ENCODE data around the gene MEGF11. TPM values are rescaled to one million over a fixed set of nuclear protein-coding genes. Genes with fewer than 3 reads are reported as not detected.

MEGF11 gene
- total RNA-seq, 1 experiment from 2014 or later: 2.3 TPM

DNA sequence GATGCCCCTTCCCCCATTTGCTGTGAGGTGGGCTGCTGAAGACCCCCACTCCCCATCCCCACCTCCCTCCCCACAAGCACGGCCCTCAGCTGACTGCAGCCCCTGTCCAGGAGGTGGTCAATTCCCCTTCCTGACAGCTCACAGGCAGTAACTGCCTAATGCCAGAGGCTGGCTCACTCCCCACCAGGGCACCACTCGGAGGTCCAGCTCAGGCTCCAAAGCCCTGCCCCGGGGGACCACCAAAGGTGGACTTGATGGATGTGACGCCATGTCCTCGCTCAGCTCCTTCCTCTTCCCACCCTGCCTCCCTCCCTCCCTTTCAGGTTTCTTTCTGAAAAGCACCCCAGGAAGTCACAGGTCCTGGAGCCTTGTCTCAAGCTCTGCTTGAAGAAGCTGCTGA lies 82.8 kb downstream of the MEGF11 start:
- BruUV-seq (replicated peaks): no TSS peak
- H3K79me2 ChIP-seq (ENCODE audit: insufficient read depth, low read length): no peaks in the 10 kb centered on the region
- CTCF ChIA-PET: no interaction called here

DNA sequence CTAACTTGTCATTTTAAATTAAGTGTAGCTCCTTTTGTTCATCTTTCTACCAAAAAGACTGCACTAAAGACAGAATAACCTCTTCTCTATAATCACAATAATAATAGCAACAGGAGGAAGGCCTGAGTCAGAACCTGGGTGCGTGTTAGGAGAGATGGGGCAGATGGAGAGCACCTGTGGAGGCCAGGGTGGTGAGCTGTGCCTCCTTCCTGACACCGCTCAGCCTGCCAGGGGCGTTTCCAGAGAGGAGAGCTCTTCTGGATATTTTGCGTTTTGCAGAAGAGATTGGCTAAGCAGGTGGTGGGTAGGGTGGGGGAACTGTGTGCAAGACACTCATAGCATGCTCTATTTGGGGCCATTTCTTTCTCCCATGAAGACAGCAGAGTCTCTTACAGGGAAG lies 83.5 kb downstream of the MEGF11 start:
- Histone ChIP-seq H3K36me3 (ENCODE audit: control insufficient read depth in 1 of 2, insufficient read depth in 2 of 2, low read length in 2 of 2) (no peaks in the 10 kb centered on the region), H3K4me3 (replicated peaks in 1 of 2; ENCODE audit: low read depth in 1 of 2, low read length in 2 of 2) (no peak overlapping the region), H3K27me3 (ENCODE audit: insufficient read depth, low read length) (peaks cover 9% of the 10 kb centered on the region; the same call in 1 of the 2 replicates), H3K9me3 (ENCODE audit: control insufficient read depth in 1 of 2, insufficient read depth in 1 of 2, low read depth in 1 of 2, low read length in 2 of 2) (no peaks in the 10 kb centered on the region), H3K27ac (ENCODE audit: low read depth, low read length) (no peak overlapping the region), H3K9ac (ENCODE audit: low read length) (no peak overlapping the region), H3K79me2 (ENCODE audit: insufficient read depth, low read length) (no peaks in the 10 kb centered on the region), H3K4me1 (ENCODE audit: control insufficient read depth in 1 of 2, insufficient read depth in 2 of 2, low read length in 2 of 2) (no peaks in the 10 kb centered on the region), H3K4me2 (ENCODE audit: low read length) (no peak overlapping the region), H3K9me2 (ENCODE audit: insufficient read depth) (no peaks in the 10 kb centered on the region), H4K20me1 (ENCODE audit: insufficient read depth) (no peaks in the 10 kb centered on the region), H2AFZ (ENCODE audit: low read depth, low read length, poor library complexity, severe bottlenecking) (no peak overlapping the region)
- intact Hi-C loops (cut with micrococcal nuclease): no loop called here
- BruUV-seq (replicated peaks): no TSS peak
- no peak for DNase-seq (ENCODE audit: low read depth, low spot score)
- no peak for ATAC-seq
- ChIA-PET CTCF (no interaction called here), RAD21 (ENCODE audit: low non-redundant PET in 1 of 2, low total read pairs in 2 of 2, uncharacterized antibody in 2 of 2, unreplicated experiment in 2 of 2) (no interaction called here), POLR2A (no interaction called here)
- TF ChIP-seq POLR2AphosphoS5 (IDR thresholded peaks at IDR 0.05; ENCODE audit: low read depth, low read length) (no peak), EZH2phosphoT487 (IDR thresholded peaks at IDR 0.05; ENCODE audit: borderline replicate concordance) (no peak), ELF1 (IDR thresholded peaks at IDR 0.05; ENCODE audit: borderline replicate concordance, low read depth) (no peak), EZH2 (IDR thresholded peaks at IDR 0.05) (no peak)
- TF ChIP-seq, protein P1, sequence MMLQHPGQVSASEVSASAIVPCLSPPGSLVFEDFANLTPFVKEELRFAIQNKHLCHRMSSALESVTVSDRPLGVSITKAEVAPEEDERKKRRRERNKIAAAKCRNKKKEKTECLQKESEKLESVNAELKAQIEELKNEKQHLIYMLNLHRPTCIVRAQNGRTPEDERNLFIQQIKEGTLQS (IDR thresholded peaks at IDR 0.05): no peak
- TF ChIP-seq, protein P2, sequence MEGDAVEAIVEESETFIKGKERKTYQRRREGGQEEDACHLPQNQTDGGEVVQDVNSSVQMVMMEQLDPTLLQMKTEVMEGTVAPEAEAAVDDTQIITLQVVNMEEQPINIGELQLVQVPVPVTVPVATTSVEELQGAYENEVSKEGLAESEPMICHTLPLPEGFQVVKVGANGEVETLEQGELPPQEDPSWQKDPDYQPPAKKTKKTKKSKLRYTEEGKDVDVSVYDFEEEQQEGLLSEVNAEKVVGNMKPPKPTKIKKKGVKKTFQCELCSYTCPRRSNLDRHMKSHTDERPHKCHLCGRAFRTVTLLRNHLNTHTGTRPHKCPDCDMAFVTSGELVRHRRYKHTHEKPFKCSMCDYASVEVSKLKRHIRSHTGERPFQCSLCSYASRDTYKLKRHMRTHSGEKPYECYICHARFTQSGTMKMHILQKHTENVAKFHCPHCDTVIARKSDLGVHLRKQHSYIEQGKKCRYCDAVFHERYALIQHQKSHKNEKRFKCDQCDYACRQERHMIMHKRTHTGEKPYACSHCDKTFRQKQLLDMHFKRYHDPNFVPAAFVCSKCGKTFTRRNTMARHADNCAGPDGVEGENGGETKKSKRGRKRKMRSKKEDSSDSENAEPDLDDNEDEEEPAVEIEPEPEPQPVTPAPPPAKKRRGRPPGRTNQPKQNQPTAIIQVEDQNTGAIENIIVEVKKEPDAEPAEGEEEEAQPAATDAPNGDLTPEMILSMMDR (IDR thresholded peaks at IDR 0.05 in 2 of 3, conservative IDR thresholded peaks at IDR 0.05 in 1 of 3; ENCODE audit: borderline replicate concordance in 1 of 3, insufficient read depth in 1 of 3, low read depth in 2 of 3, low read length in 2 of 3): no peak

More for the DNA sequence above, 82.8 kb downstream of the MEGF11 start:
- intact Hi-C loops (cut with micrococcal nuclease): no loop called here
- no peaks in the 10 kb centered on the region for H3K9me2 ChIP-seq (ENCODE audit: insufficient read depth)
- ATAC-seq (no peak), DNase-seq (ENCODE audit: low read depth, low spot score) (no peak)
- POLR2A ChIA-PET: no interaction called here
- H3K4me3 ChIP-seq (replicated peaks in 1 of 2; ENCODE audit: low read depth in 1 of 2, low read length in 2 of 2): no peak overlapping the region
- RAD21 ChIA-PET (ENCODE audit: low non-redundant PET in 1 of 2, low total read pairs in 2 of 2, uncharacterized antibody in 2 of 2, unreplicated experiment in 2 of 2): no interaction called here
- peaks cover 16% of the 10 kb centered on the region for H3K27me3 ChIP-seq (ENCODE audit: insufficient read depth, low read length)
- TF ChIP-seq EGR1 (IDR thresholded peaks at IDR 0.05; ENCODE audit: low read depth) (no peak), ZNF274 (IDR thresholded peaks at IDR 0.05; ENCODE audit: low read depth, low read length) (no peak), POLR2A (IDR thresholded peaks at IDR 0.05; ENCODE audit: borderline replicate concordance, extremely low read depth, insufficient read depth, insufficient read length) (no peak), EZH2phosphoT487 (IDR thresholded peaks at IDR 0.05; ENCODE audit: borderline replicate concordance) (no peak), SIN3A (IDR thresholded peaks at IDR 0.05; ENCODE audit: low read depth) (no peak)
- TF ChIP-seq, protein P3, sequence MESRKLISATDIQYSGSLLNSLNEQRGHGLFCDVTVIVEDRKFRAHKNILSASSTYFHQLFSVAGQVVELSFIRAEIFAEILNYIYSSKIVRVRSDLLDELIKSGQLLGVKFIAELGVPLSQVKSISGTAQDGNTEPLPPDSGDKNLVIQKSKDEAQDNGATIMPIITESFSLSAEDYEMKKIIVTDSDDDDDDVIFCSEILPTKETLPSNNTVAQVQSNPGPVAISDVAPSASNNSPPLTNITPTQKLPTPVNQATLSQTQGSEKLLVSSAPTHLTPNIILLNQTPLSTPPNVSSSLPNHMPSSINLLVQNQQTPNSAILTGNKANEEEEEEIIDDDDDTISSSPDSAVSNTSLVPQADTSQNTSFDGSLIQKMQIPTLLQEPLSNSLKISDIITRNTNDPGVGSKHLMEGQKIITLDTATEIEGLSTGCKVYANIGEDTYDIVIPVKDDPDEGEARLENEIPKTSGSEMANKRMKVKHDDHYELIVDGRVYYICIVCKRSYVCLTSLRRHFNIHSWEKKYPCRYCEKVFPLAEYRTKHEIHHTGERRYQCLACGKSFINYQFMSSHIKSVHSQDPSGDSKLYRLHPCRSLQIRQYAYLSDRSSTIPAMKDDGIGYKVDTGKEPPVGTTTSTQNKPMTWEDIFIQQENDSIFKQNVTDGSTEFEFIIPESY (IDR thresholded peaks at IDR 0.05; ENCODE audit: extremely low read depth, insufficient replicate concordance, low read length): no peak
- H3K36me3 ChIP-seq (ENCODE audit: control insufficient read depth in 1 of 2, insufficient read depth in 2 of 2, low read length in 2 of 2): no peaks in the 10 kb centered on the region
- no peak overlapping the region for H3K4me2 ChIP-seq (ENCODE audit: low read length)
- no peak overlapping the region for H2AFZ ChIP-seq (ENCODE audit: low read depth, low read length, poor library complexity, severe bottlenecking)
- H3K9ac ChIP-seq (ENCODE audit: low read length): no peak overlapping the region
- H4K20me1 ChIP-seq (ENCODE audit: insufficient read depth): no peaks in the 10 kb centered on the region
- H3K9me3 ChIP-seq (ENCODE audit: control insufficient read depth in 1 of 2, insufficient read depth in 1 of 2, low read depth in 1 of 2, low read length in 2 of 2): no peaks in the 10 kb centered on the region
- H3K27ac ChIP-seq (ENCODE audit: low read depth, low read length): no peak overlapping the region
- H3K4me1 ChIP-seq (ENCODE audit: control insufficient read depth in 1 of 2, insufficient read depth in 2 of 2, low read length in 2 of 2): no peaks in the 10 kb centered on the region
